ENCODE results near the gene SREK1IP1. TPM values are rescaled to one million over a fixed set of nuclear protein-coding genes. Genes with fewer than 3 reads are reported as not detected.

Gene SREK1IP1
- 8.3 and 11.4 TPM in 2 replicates for total RNA-seq (2012; rRNA removed)

GRCh38 chr5:64768358-64769312 lies at the start of gene SREK1IP1, which contains the start of gene CWC27:
SREK1IP1 (minus strand) TSS chr5:64768691; CDS start chr5:64768517, 174 bp downstream.
CWC27 (plus strand) TSS chr5:64768930; CDS start chr5:64769147, 217 bp downstream.
- Histone ChIP-seq H3K36me3 (ENCODE audit: insufficient read depth, low read length) (no peaks in the 10 kb centered on the region), H3K9ac (ENCODE audit: low read depth, low read length) (peak within 1 kb of the TSS; percentile 93), H3K4me1 (ENCODE audit: control insufficient read depth, insufficient read depth, low read length) (peaks cover 34% of the 10 kb centered on the region), H3K4me2 (ENCODE audit: low read length) (peak within 1 kb of the TSS; percentile 86), H3K9me3 (replicated peaks; ENCODE audit: low read length) (no peaks in the 10 kb centered on the region), H3K27me3 (ENCODE audit: control insufficient read depth, insufficient read depth, low read length) (no peaks in the 10 kb centered on the region), H3K4me3 (ENCODE audit: low read length) (peak within 1 kb of the TSS; percentile 91)

- no peaks in the 10 kb centered on the region for H3K27me3 ChIP-seq (ENCODE audit: control insufficient read depth, insufficient read depth, low read length)
Observed at GRCh38 chr5:64818245-64818644, 49.8 kb upstream of the SREK1IP1 start.

GRCh38 chr5:64814073-64814472 lies 45.6 kb upstream of the SREK1IP1 start:
- Histone ChIP-seq H3K4me1 (ENCODE audit: control insufficient read depth, insufficient read depth, low read length) (peaks cover 13% of the 10 kb centered on the region), H3K4me2 (ENCODE audit: low read length) (no peak overlapping the region), H3K9me3 (replicated peaks; ENCODE audit: low read length) (no peaks in the 10 kb centered on the region), H3K27me3 (ENCODE audit: control insufficient read depth, insufficient read depth, low read length) (no peaks in the 10 kb centered on the region), H3K4me3 (ENCODE audit: low read length) (no peak overlapping the region), H3K9ac (ENCODE audit: low read depth, low read length) (no peak overlapping the region), H3K36me3 (ENCODE audit: insufficient read depth, low read length) (no peaks in the 10 kb centered on the region)

More at GRCh38 chr5:64818245-64818644, 49.8 kb upstream of the SREK1IP1 start:
- H3K9ac ChIP-seq (ENCODE audit: low read depth, low read length), result no peak overlapping the region
- H3K4me2 ChIP-seq (ENCODE audit: low read length), result no peak overlapping the region
- H3K4me1 ChIP-seq (ENCODE audit: control insufficient read depth, insufficient read depth, low read length), result peaks cover 8% of the 10 kb centered on the region
- H3K36me3 ChIP-seq (ENCODE audit: insufficient read depth, low read length), result no peaks in the 10 kb centered on the region
- no peak overlapping the region for H3K4me3 ChIP-seq (ENCODE audit: low read length)
- H3K9me3 ChIP-seq (replicated peaks; ENCODE audit: low read length), result no peaks in the 10 kb centered on the region

GRCh38 chr5:64811050-64811640 lies 42.7 kb upstream of the SREK1IP1 start:
- H3K36me3 ChIP-seq (ENCODE audit: insufficient read depth, low read length), result no peaks in the 10 kb centered on the region
- H3K4me3 ChIP-seq (ENCODE audit: low read length), result no peak overlapping the region
- H3K27me3 ChIP-seq (ENCODE audit: control insufficient read depth, insufficient read depth, low read length), result no peaks in the 10 kb centered on the region
- peak overlapping the region; percentile 0 for H3K9ac ChIP-seq (ENCODE audit: low read depth, low read length)
- no peak overlapping the region for H3K4me2 ChIP-seq (ENCODE audit: low read length)
- peaks cover 9% of the 10 kb centered on the region for H3K4me1 ChIP-seq (ENCODE audit: control insufficient read depth, insufficient read depth, low read length)
- no peaks in the 10 kb centered on the region for H3K9me3 ChIP-seq (replicated peaks; ENCODE audit: low read length)

GRCh38 chr5:64807520-64807919 lies 39.0 kb upstream of the SREK1IP1 start:
- peaks cover 4% of the 10 kb centered on the region for H3K36me3 ChIP-seq (ENCODE audit: insufficient read depth, low read length)
- no peak overlapping the region for H3K4me3 ChIP-seq (ENCODE audit: low read length)
- peaks cover 5% of the 10 kb centered on the region for H3K4me1 ChIP-seq (ENCODE audit: control insufficient read depth, insufficient read depth, low read length)
- no peaks in the 10 kb centered on the region for H3K27me3 ChIP-seq (ENCODE audit: control insufficient read depth, insufficient read depth, low read length)
- no peaks in the 10 kb centered on the region for H3K9me3 ChIP-seq (replicated peaks; ENCODE audit: low read length)
- H3K4me2 ChIP-seq (ENCODE audit: low read length), result no peak overlapping the region
- no peak overlapping the region for H3K9ac ChIP-seq (ENCODE audit: low read depth, low read length)

DNA sequence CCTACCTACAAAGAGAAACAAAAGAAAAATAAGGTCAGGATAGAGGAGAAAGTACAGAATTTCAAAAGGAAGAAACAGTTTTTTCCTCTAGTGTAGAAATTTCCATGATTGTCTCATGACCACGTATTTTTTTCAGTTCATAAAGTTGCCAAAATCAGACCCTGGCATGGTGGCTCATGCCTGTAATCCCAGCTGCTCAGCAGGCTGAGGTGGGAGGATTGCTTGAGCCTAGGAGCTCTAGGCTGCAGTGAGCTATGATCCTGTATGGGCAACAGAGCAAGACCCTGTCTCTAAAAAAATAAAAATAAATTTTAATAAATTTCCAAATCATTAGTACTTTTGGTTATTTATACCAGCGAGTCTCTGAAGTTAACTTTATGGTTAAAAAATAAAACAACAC lies 38.0 kb upstream of the SREK1IP1 start:
- Histone ChIP-seq H3K9me3 (replicated peaks; ENCODE audit: low read length) (no peaks in the 10 kb centered on the region), H3K4me1 (ENCODE audit: control insufficient read depth, insufficient read depth, low read length) (peaks cover 1% of the 10 kb centered on the region), H3K4me2 (ENCODE audit: low read length) (no peak overlapping the region), H3K36me3 (ENCODE audit: insufficient read depth, low read length) (peaks cover 11% of the 10 kb centered on the region), H3K4me3 (ENCODE audit: low read length) (no peak overlapping the region), H3K27me3 (ENCODE audit: control insufficient read depth, insufficient read depth, low read length) (no peaks in the 10 kb centered on the region), H3K9ac (ENCODE audit: low read depth, low read length) (no peak overlapping the region)

- no peaks in the 10 kb centered on the region for H3K9me3 ChIP-seq (replicated peaks; ENCODE audit: low read length)
- no peak overlapping the region for H3K4me3 ChIP-seq (ENCODE audit: low read length)
- peaks cover 11% of the 10 kb centered on the region for H3K36me3 ChIP-seq (ENCODE audit: insufficient read depth, low read length)
- no peak overlapping the region for H3K4me2 ChIP-seq (ENCODE audit: low read length)
- H3K9ac ChIP-seq (ENCODE audit: low read depth, low read length), result no peak overlapping the region
- peaks cover 5% of the 10 kb centered on the region for H3K4me1 ChIP-seq (ENCODE audit: control insufficient read depth, insufficient read depth, low read length)
- H3K27me3 ChIP-seq (ENCODE audit: control insufficient read depth, insufficient read depth, low read length), result no peaks in the 10 kb centered on the region
Observed at GRCh38 chr5:64800926-64801325, 32.4 kb upstream of the SREK1IP1 start.

DNA sequence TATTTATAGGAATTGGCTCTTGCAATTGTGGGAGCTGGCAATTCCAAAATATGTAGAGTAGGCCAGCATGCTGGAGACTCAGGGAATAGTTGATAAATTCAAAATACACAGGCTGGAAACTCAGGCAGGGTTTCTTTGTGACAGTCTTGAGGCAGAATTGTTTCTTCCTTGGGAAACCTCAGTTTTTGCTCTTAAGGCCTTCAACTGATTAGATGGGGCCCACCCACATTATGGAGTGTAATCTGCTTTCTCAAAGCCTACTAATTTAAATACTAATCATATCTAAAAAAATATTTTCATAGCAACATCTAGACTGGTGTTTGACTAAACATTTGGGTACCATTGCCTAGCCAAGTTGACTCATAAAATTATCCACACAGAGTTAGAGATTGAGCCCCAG lies 27.8 kb upstream of the SREK1IP1 start:
- Histone ChIP-seq H3K4me1 (ENCODE audit: control insufficient read depth, insufficient read depth, low read length) (peaks cover 5% of the 10 kb centered on the region), H3K9ac (ENCODE audit: low read depth, low read length) (no peak overlapping the region), H3K36me3 (ENCODE audit: insufficient read depth, low read length) (peaks cover 6% of the 10 kb centered on the region), H3K9me3 (replicated peaks; ENCODE audit: low read length) (no peaks in the 10 kb centered on the region), H3K4me3 (ENCODE audit: low read length) (no peak overlapping the region), H3K4me2 (ENCODE audit: low read length) (no peak overlapping the region), H3K27me3 (ENCODE audit: control insufficient read depth, insufficient read depth, low read length) (no peaks in the 10 kb centered on the region)

- Histone ChIP-seq H3K27me3 (ENCODE audit: control insufficient read depth, insufficient read depth, low read length) (no peaks in the 10 kb centered on the region), H3K9ac (ENCODE audit: low read depth, low read length) (no peak overlapping the region), H3K4me1 (ENCODE audit: control insufficient read depth, insufficient read depth, low read length) (peaks cover 8% of the 10 kb centered on the region)
Observed at GRCh38 chr5:64794053-64794770, 25.7 kb upstream of the SREK1IP1 start.

GRCh38 chr5:64792469-64792868 lies 24.0 kb upstream of the SREK1IP1 start:
- Histone ChIP-seq H3K4me2 (ENCODE audit: low read length) (no peak overlapping the region), H3K9me3 (replicated peaks; ENCODE audit: low read length) (no peaks in the 10 kb centered on the region), H3K4me3 (ENCODE audit: low read length) (no peak overlapping the region), H3K27me3 (ENCODE audit: control insufficient read depth, insufficient read depth, low read length) (no peaks in the 10 kb centered on the region), H3K36me3 (ENCODE audit: insufficient read depth, low read length) (peaks cover 6% of the 10 kb centered on the region), H3K4me1 (ENCODE audit: control insufficient read depth, insufficient read depth, low read length) (peaks cover 8% of the 10 kb centered on the region), H3K9ac (ENCODE audit: low read depth, low read length) (no peak overlapping the region)

More at GRCh38 chr5:64794053-64794770, 25.7 kb upstream of the SREK1IP1 start:
- Histone ChIP-seq H3K36me3 (ENCODE audit: insufficient read depth, low read length) (peaks cover 6% of the 10 kb centered on the region), H3K9me3 (replicated peaks; ENCODE audit: low read length) (no peaks in the 10 kb centered on the region), H3K4me3 (ENCODE audit: low read length) (no peak overlapping the region), H3K4me2 (ENCODE audit: low read length) (no peak overlapping the region)

- no peak overlapping the region for H3K4me2 ChIP-seq (ENCODE audit: low read length)
- H3K4me3 ChIP-seq (ENCODE audit: low read length), result no peak overlapping the region
- peaks cover 8% of the 10 kb centered on the region for H3K36me3 ChIP-seq (ENCODE audit: insufficient read depth, low read length)
- no peaks in the 10 kb centered on the region for H3K27me3 ChIP-seq (ENCODE audit: control insufficient read depth, insufficient read depth, low read length)
- H3K4me1 ChIP-seq (ENCODE audit: control insufficient read depth, insufficient read depth, low read length), result peaks cover 8% of the 10 kb centered on the region
- H3K9me3 ChIP-seq (replicated peaks; ENCODE audit: low read length), result no peaks in the 10 kb centered on the region
- no peak overlapping the region for H3K9ac ChIP-seq (ENCODE audit: low read depth, low read length)
Observed at GRCh38 chr5:64790210-64790609, 21.7 kb upstream of the SREK1IP1 start.

Data from skeletal muscle satellite cell (primary cell).